Fibroblast of skin of scalp (primary cell): ENCODE measurements around the gene MKKS.
"Not testable (repeated sequence)": the region's sequence is repeated elsewhere in the genome, so short reads cannot be mapped to it uniquely, and the experiment has no call there.

Experiments
- DNase-seq: peaks from one replicate; pipeline ENCODE4 v3.0.0-alpha.2; 2013

The MKKS gene

DNA sequence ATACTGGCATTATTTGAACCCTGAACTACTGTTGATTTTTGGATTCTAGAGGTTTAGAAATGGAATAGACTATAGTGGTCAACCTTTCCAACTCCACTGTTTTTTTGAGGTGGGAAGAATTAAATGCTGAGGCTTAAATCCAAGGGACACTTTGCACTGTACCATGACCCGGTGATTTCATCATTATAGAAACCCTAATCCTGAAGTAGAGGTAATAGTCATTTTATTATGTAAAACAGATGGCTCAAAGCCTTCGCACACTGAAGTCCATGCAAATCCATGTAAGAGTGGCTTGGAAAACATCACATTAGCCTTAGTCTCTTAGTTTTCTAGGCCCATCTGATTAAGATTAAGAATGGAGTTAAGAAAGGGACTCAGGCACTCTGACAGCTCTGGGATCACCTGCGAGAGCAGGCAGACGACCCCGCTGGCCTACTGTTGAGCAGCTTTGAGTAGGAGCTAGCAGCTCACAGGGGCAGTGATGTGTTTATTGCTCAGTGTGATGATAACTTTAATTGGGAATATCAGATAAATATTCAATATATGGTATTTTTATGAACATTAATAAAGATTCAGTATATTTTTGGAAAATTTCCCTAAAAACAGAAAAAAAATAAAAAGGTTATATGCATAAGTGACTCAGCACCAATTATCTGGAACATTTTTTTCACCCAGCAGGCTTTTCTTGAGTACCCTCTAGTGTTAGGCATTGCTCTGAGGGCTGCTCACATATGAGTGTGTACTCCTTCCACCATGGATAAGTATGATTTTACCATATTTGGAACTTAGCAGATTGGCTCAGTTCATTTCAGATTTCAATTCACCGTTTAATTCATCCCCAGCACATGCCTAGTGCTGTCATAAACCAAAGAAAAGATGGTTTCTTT lies 14.5 kb upstream of the MKKS start:
- peak; percentile 62 for DNase-seq

DNA sequence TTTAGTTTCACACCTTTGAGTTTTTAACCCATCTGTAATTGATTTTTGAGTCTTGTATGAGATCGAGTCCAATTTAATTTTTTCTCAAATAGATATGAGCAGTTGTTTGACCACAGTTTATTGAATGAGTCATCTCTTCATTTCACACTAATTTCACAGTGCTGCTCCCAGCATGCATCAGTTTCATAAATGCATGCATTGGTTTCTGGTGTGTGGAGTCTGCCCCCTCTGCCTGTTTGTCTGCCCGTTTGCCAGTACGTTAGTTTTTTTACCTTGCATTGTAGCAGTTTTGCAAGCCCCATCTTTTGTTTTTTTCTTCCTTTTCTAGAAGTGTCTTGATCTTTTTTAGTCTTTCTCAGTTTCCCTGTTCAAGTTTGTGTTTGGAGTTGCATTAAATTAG lies 13.0 kb upstream of the MKKS start:
- DNase-seq = peak; percentile 82

DNA sequence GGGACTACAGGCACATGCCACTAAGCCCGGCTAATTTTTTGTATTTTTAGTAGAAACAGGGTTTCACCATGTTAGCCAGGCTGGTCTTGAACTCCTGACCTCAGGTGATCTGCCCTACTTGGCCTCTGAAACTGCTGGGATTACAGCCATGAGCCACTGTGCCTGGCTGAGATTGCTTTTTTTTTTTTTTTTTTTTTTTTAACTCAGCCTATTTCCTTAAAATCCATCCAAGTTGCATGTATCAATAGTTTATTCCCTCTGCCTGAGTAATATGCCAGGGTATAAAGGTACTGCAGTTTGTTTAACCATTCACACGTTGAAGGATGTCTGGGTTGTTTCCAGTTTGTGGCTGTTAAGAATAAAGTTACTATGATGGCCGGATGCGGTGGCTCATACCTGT lies 11.7 kb upstream of the MKKS start:
- no peak for DNase-seq

DNA sequence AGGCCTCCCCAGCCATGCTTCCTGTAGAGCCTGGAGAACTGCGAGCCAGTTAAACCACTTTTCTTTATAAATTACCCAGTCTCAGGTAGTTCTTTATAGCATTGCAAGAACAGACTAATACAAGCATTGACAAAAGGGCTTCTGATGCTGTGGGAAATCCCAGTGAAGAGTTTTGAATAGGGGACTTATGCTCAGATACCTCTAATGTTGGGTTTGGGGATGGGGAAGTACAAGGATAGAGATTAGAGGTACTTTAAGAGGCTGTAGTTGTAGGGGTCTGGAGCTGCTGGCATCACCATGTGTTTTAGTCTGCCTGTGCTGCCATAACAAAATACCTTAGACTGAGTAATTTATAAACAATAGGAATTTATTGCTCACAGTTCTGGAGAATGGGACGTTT lies 9.9 kb upstream of the MKKS start:
- DNase-seq = no peak

DNA sequence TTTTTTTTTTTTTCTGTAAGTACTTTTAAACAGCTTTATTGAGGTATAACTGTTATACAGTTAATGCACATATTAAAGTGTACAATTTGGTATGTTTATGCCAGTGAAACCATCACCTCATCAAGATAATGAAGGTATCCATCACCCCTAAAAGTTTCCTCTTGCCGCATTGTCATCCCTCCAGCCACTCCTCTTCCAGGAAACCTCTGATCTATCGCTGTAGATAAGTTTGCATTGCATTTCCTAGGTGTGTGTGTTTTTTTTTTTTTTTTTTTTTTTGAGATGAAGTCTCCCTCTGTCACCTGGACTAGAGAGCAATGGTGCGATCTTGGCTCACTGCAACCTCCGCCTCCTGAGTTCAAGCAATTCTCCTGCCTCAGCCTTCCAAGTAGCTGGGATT lies 4.2 kb upstream of the MKKS start:
- DNase-seq = no peak

DNA sequence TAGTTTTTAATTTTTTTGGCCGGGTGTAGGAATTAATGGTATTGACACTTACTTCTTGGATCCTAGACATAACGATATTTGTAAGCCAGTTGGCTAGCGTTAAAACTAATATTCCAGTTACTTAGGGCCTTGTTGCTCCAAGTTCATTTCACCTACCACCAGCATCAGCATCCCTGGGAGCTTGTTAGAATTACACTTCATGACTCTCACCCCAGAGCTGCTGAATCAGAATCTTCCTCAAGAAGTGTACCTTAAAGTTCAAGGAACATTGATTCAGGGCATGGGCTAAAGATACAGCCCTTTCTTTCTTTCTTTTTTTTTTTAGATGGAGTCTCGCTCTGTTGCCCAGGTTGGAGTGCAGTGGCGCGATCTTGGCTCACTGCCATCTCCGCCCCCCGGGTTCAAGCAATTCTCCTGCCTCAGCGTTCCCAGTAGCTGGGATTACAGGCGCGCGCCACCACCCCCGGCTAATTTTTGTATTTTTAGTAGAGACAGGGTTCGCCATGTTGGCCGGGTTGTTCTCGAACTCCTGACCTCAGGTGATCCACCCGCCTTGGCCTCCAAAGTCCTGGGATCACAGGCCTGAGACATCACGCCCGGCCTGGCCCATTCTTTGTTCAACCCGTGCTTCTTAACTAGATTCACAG lies 2.2 kb upstream of the MKKS start:
- no peak for DNase-seq

DNA sequence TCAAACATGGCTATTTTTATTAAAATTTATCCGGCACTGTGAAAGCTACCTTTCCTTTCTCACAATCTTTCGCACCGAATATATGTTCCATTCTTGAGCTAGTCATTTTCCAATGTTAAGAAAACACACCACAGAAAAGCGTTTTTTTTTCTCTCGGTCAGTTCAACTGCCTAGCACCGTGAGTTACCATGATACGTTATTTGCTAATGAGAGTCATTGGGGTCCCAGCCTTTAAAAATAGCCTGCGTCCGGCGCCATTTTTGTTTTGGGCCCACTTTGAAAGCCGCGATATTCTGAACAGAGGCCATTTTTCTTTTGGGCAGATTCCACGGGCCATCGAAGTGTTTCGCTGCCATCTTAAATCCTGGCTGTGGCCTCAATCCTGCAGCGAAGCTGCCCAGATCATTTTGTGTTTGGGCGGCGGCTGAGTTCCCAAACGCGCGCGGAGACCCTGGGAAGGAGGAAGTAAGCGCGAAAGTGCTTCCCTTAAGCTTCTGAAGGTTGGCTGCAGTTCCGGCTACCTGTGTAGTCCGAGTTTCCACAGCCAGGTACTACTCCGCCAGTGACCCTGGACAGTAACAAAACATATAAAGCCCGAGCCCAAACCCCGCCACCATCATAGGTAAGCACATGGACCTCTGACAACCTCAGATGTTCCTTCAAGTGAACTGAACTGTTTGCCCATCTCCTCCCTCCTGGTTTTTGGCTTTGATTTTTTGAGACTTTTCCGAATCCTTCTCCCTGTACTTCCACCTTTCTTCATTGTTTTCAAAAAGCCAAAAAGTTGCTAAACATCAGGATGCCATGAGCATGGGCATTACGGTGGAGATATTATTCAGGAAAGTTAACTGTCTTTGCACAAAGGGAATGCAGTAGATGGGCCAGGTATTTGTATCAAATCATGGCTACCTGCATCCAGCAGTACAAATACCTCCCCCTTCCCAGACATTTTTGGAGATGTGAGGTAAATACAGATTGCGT lies 1.1 kb upstream of the MKKS start, which contains the start of gene SLX4IP:
SLX4IP (plus strand) TSS at position 474 of the 981 bp plus-strand sequence. CDS start 22,900 bp downstream, outside the sequence.
- DNase-seq = peak; percentile 96

DNA sequence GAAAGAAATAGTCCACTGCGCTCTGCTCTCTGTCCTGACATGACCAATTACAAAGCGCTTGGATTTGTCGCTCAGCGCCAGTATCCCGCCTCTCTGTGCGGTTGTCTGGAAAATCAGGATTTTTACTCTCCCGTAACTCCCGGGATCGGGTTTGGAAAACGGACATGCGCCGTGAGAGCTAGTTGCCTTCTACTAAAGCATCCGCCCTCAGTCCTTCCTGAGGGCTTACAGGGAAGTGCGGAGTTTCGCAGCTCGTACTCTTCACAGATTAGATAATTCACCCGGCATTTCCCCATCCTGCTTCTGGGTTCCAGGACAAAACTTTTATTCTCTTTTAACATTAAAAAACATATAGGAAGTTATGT lies 427 bp upstream of the MKKS start:
- DNase-seq = peak; percentile 99

DNA sequence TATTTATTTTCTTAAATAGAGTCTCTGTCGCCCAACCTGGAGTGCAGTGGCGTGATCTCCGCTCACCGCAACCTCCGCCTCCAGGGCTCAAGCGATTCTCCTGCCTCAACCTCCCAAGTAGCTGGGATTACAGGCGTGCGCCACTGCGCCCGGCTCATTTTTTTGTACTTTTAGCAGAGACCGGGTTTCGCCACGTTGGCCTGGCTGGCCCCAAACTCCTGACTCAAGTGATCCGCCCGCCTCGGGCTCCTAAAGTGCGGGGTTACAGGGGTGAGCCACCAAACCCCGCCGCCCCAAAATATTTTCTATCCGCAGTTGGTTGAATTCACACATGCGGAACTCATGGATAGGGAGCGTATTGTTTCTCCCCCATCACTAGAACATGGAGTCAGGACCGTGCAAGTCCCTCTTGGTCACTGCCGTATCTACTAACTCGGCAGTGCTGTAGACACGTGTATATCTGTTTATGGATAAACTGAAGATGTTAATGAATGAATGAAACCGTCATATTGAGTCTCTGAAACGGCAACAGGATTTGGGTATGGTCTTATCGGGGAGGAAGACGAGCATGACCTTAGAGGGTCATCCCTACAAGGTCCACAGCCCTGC lies 904 bp downstream of the MKKS start:
- DNase-seq = no peak

DNA sequence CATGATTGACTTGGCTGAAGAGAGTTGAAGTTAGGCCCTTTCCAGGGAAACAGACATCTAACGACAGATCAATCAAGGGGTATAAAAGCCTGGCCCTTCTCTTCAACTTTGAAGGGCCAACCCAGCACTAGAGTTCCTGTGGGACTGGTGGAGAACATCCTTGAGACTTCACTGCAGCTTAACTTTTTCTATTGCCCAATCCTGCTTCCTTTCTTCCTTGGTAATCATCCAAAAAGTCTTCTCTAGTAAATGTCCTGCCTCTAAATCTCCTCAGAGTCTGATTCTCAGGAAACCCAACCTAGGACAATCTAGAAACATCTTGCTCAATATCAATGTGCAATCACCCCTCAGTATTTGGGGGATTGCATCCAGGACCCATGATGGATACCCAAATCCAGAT lies 1.9 kb downstream of the MKKS start:
- DNase-seq = no peak

DNA sequence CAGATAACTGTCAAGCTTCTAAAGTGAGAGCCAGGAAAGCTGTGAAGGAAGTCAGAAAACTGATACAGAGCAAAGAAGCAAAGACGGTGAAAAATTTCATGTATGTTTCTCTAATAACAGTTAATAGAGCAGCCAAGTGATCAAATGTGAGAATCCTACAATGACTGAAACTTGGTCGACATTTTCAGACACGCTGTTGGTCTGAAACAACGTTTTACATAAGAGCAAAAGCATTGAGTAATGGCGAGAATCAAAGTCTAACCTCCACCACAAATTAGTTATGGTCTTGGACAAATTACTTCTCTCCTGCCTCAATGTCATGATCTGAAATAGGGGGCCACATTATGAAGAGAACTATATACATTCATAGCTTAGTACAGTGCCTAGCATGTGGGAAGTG lies 3.3 kb downstream of the MKKS start:
- no peak for DNase-seq

DNA sequence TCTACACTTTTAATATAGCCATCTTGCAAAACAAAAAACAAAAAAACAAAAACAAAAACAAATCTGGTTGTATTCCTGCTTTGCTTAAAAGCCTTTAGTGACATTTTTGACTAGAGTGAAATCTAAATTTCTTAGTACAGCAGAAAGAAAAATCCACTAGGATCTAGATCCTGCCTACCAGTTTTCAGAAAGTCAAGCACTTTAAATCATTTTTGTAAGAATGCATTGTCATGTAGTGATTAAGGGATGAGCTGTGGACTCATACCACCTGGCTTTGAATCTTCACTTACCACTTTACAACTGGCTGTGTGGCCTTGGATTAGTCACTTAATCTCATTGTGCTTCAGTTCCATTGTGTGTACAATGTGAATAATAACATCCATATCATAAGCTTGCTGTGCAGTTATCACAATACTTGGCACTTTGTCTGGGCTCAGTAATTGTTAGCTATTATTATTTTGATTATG lies 4.0 kb downstream of the MKKS start:
- no peak for DNase-seq

DNA sequence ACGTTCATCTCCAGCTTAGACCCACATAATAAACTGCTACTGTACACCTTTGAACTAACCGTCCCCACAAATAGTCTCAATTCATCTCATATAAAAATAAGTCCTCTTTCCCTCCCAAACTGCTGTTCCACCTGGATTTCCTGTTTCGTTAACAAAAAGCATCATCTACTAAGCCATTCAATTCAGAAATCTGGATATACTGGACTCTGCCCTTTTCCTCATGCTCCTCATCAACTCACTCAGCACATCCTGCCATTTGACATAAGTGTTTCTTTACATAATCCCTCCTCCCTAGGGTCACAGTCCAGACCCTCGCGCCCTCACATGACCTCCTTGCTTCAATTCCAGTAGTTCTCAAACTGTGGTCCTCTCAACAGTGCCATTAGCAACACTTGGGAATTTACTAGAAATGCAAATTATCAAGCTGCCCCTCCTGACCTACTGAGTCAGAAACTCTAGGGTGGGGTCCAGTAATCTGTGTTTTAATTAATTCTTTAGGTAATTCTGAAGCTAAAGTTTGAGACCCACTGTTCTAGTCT lies 4.5 kb downstream of the MKKS start:
- DNase-seq = no peak

DNA sequence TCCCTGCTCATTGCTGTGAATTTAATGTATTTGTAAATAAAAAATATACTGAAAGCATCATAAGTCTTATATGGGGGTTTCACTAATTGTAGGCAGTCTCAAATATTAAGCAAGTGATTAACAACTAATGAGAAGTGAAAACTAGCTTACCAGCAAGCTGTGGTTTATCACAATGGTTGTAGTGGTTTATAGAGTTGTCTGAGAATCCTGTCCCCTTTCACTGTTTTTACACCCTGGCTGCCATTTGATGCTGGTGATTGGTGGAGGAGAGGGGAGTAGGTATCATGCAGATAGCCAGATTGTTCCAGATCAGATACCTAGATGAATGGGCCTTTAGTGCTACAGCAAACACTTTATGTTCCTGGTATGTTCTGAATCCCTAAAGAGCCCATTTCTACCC lies 6.0 kb downstream of the MKKS start:
- DNase-seq = no peak

DNA sequence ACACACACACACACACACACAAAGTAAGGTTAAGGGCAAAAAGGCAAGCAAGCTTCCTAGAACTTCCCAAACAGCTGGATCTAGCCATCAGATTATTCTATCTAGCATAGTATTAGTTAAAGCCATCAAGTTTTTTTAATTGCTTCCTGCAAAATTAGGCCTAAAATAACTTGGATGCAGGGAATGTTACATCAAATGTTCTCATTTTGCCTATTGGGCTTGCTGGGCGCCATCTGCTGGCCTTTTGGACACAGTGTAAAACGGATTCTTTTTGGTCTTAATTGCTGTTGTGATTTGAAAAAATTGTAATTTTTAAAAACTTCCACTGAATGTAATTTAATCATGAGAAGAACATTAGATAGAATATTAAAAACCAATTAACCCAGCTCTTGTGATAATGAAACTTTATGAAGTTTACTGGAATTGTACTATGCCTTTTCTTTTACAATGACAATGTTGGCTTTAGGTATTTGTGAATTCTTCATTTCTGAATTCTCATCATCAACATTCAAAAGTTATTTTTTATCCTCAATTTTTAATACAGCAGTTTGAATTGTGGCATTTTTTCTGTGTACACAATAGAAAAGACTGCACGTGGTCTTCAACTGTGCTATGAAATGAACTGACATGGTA lies 6.8 kb downstream of the MKKS start:
- peak; percentile 67 for DNase-seq

DNA sequence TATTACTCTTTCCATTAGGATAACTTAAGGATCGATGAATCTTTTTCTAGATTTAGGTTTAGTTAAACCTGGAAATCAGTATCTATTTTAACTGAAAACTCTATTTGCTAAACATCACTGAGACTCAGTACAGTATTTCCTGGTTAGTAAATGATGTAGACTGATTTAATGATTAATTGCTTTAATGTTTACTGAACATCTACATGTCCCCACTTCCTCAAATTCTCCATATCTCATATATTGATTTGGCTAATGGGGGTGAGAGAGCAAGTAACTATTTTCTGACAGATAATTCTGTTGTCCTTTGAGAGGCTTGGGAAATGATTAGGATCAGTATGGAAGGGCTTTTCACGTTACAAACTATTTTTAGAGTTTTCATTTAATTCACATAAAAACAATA lies 10.3 kb downstream of the MKKS start:
- no peak for DNase-seq

DNA sequence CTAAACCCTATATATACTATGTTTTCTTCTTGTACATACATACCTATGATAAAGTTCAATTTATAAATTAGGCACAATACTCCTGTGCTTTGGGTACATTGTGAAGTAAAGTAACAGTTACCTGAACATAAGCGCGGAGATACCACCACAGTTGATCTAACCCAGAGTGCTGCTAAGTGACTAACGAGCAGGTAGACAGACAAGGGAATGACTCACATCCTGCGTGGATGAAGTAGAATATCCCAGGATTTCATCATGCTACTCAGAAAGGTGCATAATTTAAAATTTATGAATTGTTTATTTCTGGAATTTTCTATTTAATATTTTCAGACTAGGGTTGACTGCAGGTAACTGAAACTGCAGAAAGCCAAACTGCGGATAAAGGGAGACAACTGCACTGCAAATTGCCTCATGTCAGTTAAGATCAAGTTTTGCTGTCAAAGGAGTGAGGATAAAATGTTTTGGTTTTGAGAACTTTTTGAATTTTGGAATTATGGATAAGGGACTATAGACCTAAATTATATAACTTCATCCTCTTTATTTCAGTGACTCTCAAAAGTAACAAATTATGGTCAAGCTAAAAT lies 14.4 kb downstream of the MKKS start:
- DNase-seq = no peak

DNA sequence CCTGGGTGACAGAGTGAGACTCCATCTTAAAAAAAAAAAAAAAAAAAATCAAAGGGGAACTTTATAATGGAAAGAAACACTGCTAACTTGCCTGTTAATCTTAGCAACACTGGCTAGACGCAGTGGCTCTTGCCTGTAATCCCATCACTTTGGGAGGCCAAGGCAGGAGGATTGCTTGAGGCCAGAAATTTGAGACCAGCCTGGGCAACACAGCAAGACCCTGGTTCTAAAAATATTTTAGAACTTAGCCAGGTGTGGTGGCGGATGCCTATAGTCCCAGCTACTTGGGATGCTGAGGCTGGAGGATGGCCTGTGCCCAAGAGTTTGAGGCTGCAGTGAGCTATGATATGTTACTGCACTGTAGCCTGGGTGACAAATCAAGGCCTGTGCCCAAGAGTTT lies 16.8 kb downstream of the MKKS start:
- DNase-seq = not testable (repeated sequence)

DNA sequence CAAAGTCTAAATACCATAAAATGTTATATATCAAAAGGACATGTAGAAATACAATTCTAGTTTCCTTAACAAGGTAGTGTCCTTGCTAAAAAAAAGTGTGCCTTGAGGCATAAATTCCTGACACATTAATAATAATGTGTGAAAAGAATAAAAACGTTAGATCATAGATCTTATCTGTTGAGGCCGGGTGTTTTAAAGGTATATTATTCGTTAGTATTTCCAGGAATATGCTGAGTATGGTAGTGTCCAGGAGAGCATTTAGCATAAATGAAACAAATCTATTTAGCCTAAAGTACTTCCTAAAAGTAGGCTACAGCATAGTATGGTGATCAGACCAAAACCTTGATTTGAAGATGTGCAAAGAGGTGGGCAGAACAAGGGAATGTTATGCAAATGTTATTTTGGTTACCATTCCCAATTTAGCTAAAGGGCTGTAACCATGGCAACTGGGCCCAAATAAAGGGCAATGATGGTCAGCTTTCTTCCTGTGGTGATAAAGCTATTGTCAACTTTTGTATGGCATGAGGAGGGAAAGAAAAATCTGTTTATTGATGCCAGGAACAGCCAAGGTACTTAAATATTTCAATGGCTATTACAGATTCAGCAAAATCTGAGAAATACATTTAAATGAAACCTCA lies 18.9 kb downstream of the MKKS start:
- no peak for DNase-seq

DNA sequence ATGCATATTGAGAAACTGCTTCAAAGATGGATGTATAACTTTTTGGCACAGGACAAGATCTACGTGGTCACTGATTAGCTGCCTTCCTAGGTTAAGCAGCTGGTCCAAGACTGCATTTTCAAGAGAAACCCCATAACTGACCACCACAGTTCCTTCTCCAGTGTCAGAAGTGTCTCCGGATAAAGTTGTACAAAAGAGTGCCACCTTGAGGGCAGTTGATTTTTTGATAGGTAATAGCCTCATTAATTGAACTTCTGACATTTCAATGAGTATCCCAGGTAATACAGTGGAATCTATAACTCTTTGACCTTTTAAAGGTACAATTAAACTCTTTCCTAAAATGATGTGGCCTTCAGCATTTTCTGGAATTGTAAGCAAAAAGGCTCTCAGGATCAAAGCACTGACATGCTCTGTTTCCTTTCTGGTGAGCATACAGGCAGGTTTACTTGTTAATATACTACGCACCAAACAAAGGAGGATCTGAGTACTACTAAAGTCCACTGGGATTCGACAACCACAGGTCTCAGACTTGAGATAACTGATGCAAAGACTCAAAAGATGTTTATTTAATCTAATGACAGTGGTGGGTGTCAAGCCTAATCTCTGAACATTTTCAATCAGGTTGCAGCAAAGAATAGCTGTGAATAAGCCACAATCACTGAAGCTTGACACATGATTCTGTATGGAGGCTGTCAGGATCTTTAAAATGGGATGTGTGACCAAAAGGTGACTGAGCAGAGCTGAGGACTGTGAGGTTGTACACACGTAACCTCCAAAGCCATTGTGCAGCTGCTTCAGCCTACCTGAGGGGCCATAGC lies 21.2 kb downstream of the MKKS start:
- no peak for DNase-seq
